HCT116 (cell line): ENCODE measurements around the gene DOK7. TPM values are rescaled to one million over a fixed set of nuclear protein-coding genes. Genes with fewer than 3 reads are reported as not detected.

Experiments used
- ATF3 ChIP-seq: IDR thresholded peaks from 2 replicates; pipeline ENCODE4 v1.6.1; 2012
- EZH2 ChIP-seq: fragments of 200-600 bp; sonication (generic); IDR thresholded peaks from 2 replicates; pipeline ENCODE4 v1.6.1; 2017; ENCODE audit warnings: antibody characterized with exemption, mixed run types
- JUND ChIP-seq: IDR thresholded peaks from 2 replicates; pipeline ENCODE4 v1.6.1; 2012
- SIN3A ChIP-seq: IDR thresholded peaks from 2 replicates; pipeline ENCODE4 v1.6.1; 2012; ENCODE audit warnings: low read depth
- SRF ChIP-seq: IDR thresholded peaks from 2 replicates; pipeline ENCODE4 v1.6.1; 2012; ENCODE audit warnings: low read depth
- TCF7L2 ChIP-seq: IDR thresholded peaks from 2 replicates; pipeline ENCODE4 v1.7.0; 2011; ENCODE audit warnings: borderline replicate concordance, inconsistent platforms; ENCODE audit not compliant: insufficient read depth, insufficient read length; ENCODE audit errors: extremely low read depth
- YY1 ChIP-seq: IDR thresholded peaks from 2 replicates; pipeline ENCODE4 v1.6.1; 2011; ENCODE audit warnings: low read length, low read depth, moderate library complexity, mild to moderate bottlenecking; ENCODE audit not compliant: insufficient replicate concordance; ENCODE audit errors: extremely low read depth
- ZBTB33 ChIP-seq: IDR thresholded peaks from 2 replicates; pipeline ENCODE4 v1.6.1; 2011; ENCODE audit warnings: mild to moderate bottlenecking, low read length, moderate library complexity; ENCODE audit not compliant: insufficient replicate concordance; ENCODE audit errors: extremely low read depth
- total RNA-seq: library from RNA; stranded (reverse); gene quantifications from one replicate; pipeline ENCODE4 v1.2.1, GENCODE V29; 2021; ENCODE audit not compliant: unreplicated experiment
- TF ChIP-seq, protein P1 (sequence below), 3 experiments: fragments of 200-600 bp in 1 of 3; sonication (generic) in 1 of 3; IDR thresholded peaks in 2 of 3; conservative IDR thresholded peaks in 1 of 3; 2 replicates each; pipeline ENCODE4 v1.5.1; 2012 to 2017; ENCODE audit warnings: low read depth in 2 of 3, low read length in 2 of 3, antibody characterized with exemption in 1 of 3, borderline replicate concordance in 1 of 3, control low read depth in 1 of 3, mild to moderate bottlenecking in 1 of 3, mixed read lengths in 1 of 3, mixed run types in 1 of 3, moderate library complexity in 1 of 3; ENCODE audit not compliant: insufficient read depth in 1 of 3

DOK7 gene
- total RNA-seq, 1 experiment from 2014 or later: 2.4 TPM

GRCh38 chr4:3462321-3462789 lies 751 bp upstream of the DOK7 start (continued):
- no peak for TF ChIP-seq JUND
- TF ChIP-seq SRF: no peak
- no peak for TF ChIP-seq EZH2
- TF ChIP-seq, protein P1, sequence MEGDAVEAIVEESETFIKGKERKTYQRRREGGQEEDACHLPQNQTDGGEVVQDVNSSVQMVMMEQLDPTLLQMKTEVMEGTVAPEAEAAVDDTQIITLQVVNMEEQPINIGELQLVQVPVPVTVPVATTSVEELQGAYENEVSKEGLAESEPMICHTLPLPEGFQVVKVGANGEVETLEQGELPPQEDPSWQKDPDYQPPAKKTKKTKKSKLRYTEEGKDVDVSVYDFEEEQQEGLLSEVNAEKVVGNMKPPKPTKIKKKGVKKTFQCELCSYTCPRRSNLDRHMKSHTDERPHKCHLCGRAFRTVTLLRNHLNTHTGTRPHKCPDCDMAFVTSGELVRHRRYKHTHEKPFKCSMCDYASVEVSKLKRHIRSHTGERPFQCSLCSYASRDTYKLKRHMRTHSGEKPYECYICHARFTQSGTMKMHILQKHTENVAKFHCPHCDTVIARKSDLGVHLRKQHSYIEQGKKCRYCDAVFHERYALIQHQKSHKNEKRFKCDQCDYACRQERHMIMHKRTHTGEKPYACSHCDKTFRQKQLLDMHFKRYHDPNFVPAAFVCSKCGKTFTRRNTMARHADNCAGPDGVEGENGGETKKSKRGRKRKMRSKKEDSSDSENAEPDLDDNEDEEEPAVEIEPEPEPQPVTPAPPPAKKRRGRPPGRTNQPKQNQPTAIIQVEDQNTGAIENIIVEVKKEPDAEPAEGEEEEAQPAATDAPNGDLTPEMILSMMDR (IDR thresholded peaks at IDR 0.05 in 2 of 3, conservative IDR thresholded peaks at IDR 0.05 in 1 of 3; ENCODE audit: borderline replicate concordance in 1 of 3, insufficient read depth in 1 of 3, low read depth in 2 of 3, low read length in 2 of 3): no peak
- no peak for TF ChIP-seq ZBTB33
- TF ChIP-seq ATF3: no peak
- no peak for TF ChIP-seq YY1
- no peak for TF ChIP-seq TCF7L2
- no peak for TF ChIP-seq SIN3A
- TF ChIP-seq, all 23 proteins: peak for 0
